Neural cell (in vitro differentiated cells): ENCODE data around the gene SGCD.

ENCODE experiments used
- CTCF ChIP-seq: fragments of 450-650 bp; IDR thresholded peaks from 2 replicates; pipeline ENCODE4 v1.5.1; 2014; ENCODE audit warnings: antibody characterized with exemption, mild to moderate bottlenecking, moderate library complexity; ENCODE audit not compliant: poor library complexity, severe bottlenecking
- EP300 ChIP-seq: fragments of 450-650 bp; conservative IDR thresholded peaks from 2 replicates; pipeline ENCODE4 v1.6.1; 2014; ENCODE audit warnings: antibody characterized with exemption, mild to moderate bottlenecking, moderate library complexity; ENCODE audit not compliant: poor library complexity, severe bottlenecking
- EZH2 ChIP-seq: fragments of 200-600, 300-800 bp; shearing (Covaris generic), sonication (generic); IDR thresholded peaks from 2 replicates; pipeline ENCODE4 v1.6.1; 2014; ENCODE audit warnings: antibody characterized with exemption, low read length, borderline replicate concordance, mild to moderate bottlenecking; ENCODE audit not compliant: insufficient read depth, poor library complexity, severe bottlenecking
- POLR2AphosphoS5 ChIP-seq: IDR thresholded peaks from 2 replicates; pipeline ENCODE4 v1.6.1; 2012
- RAD21 ChIP-seq: fragments of 450-650 bp; conservative IDR thresholded peaks from 2 replicates; pipeline ENCODE4 v1.6.1; 2014; ENCODE audit warnings: antibody characterized with exemption, mild to moderate bottlenecking, moderate library complexity
- SMC3 ChIP-seq: fragments of 450-650 bp; conservative IDR thresholded peaks from 2 replicates; pipeline ENCODE4 v1.6.1; 2014; ENCODE audit warnings: antibody characterized with exemption, mild to moderate bottlenecking, moderate library complexity; ENCODE audit not compliant: poor library complexity
- TAF1 ChIP-seq: IDR thresholded peaks from 2 replicates; pipeline ENCODE4 v1.6.1; 2012; ENCODE audit warnings: low read depth

GRCh38 chr5:156515803-156516360 is 188.9 kb downstream of the SGCD start:
- TF ChIP-seq CTCF (no peak), RAD21 (no peak), EZH2 (no peak), TAF1 (no peak), POLR2AphosphoS5 (no peak), EP300 (no peak), SMC3 (no peak)
